WTC11 (cell line): ENCODE measurements around the gene KCNE2. TPM values are rescaled to one million over a fixed set of nuclear protein-coding genes. Genes with fewer than 3 reads are reported as not detected.

ENCODE experiments used
- ATAC-seq: fragments of 200-7000 bp; cut with Tn5 transposase; 2 replicates; pipeline ENCODE4 v1.10.0; 2021; ENCODE audit warnings: mild to moderate bottlenecking, moderate library complexity
- CTCF ChIA-PET: fragments of 300-600 bp; sonication (Branson Sonifier 250); formaldehyde crosslinking; loops from one replicate; lab custom pipeline; 2021; ENCODE audit warnings: antibody characterized with exemption; lab: Charles Lee
- POLR2A ChIA-PET: fragments of 350-600 bp; sonication (Branson Sonifier 250); formaldehyde crosslinking; loops from one replicate; lab custom pipeline; 2021; ENCODE audit warnings: antibody characterized with exemption; lab: Charles Lee
- DNase-seq: peaks from one replicate; pipeline ENCODE4 v3.0.0; 2021; ENCODE audit warnings: low spot score
- H3K27ac Mint-ChIP-seq: 2 replicates; pipeline ENCODE4 v1.8.0; 2021; ENCODE audit warnings: mixed read lengths
- H3K27me3 Mint-ChIP-seq: 2 replicates; pipeline ENCODE4 v1.8.0; 2021; ENCODE audit warnings: low read depth, mild to moderate bottlenecking, moderate library complexity, mixed read lengths
- H3K36me3 Mint-ChIP-seq: 2 replicates; pipeline ENCODE4 v1.8.0; 2021; ENCODE audit warnings: mixed read lengths
- H3K4me1 Mint-ChIP-seq: 2 replicates; pipeline ENCODE4 v1.8.0; 2022; ENCODE audit warnings: mixed read lengths
- H3K4me3 Mint-ChIP-seq: 2 replicates; pipeline ENCODE4 v1.8.0; 2021; ENCODE audit warnings: mild to moderate bottlenecking, moderate library complexity, mixed read lengths
- H3K9me3 Mint-ChIP-seq: 2 replicates; pipeline ENCODE4 v1.8.0; 2021; ENCODE audit warnings: mixed read lengths
- ELF4 ChIP-seq: sonication (generic); formaldehyde crosslinking; IDR thresholded peaks from 2 replicates; pipeline ENCODE4 v1.8.1; 2022; ENCODE audit warnings: low read depth, mild to moderate bottlenecking, moderate library complexity, missing genetic modification reagents
- ESRRA ChIP-seq: sonication (generic); formaldehyde crosslinking; IDR thresholded peaks from 2 replicates; pipeline ENCODE4 v1.8.1; 2022; ENCODE audit warnings: mild to moderate bottlenecking, missing genetic modification reagents, borderline replicate concordance
- GRHL2 ChIP-seq: fragments of 250-450 bp; sonication (Bioruptor Pico); IDR thresholded peaks from 2 replicates; pipeline ENCODE4 v1.8.0; 2022; ENCODE audit warnings: mild to moderate bottlenecking, moderate library complexity; ENCODE audit not compliant: insufficient replicate concordance, severe bottlenecking
- HMGA2 ChIP-seq: fragments of 250-450 bp; sonication (Bioruptor Pico); IDR thresholded peaks from 2 replicates; pipeline ENCODE4 v1.4.0; 2021; ENCODE audit warnings: mild to moderate bottlenecking, moderate library complexity
- JAZF1 ChIP-seq: fragments of 250-450 bp; sonication (Bioruptor Pico); IDR thresholded peaks from 2 replicates; pipeline ENCODE4 v1.9.0; 2021; ENCODE audit warnings: moderate library complexity, mild to moderate bottlenecking, inconsistent platforms
- JUN ChIP-seq: sonication (generic); formaldehyde crosslinking; IDR thresholded peaks from 2 replicates; pipeline ENCODE4 v1.8.0; 2023; ENCODE audit warnings: mild to moderate bottlenecking, missing genetic modification reagents
- KAT7 ChIP-seq: sonication (generic); formaldehyde crosslinking; IDR thresholded peaks from 2 replicates; pipeline ENCODE4 v1.8.1; 2023; ENCODE audit warnings: missing genetic modification reagents, mild to moderate bottlenecking, borderline replicate concordance
- PRRX2 ChIP-seq: fragments of 250-450 bp; sonication (Bioruptor Pico); IDR thresholded peaks from 2 replicates; pipeline ENCODE4 v1.8.0; 2021; ENCODE audit warnings: mild to moderate bottlenecking
- ZNF138 ChIP-seq: sonication (generic); formaldehyde crosslinking; conservative IDR thresholded peaks from 2 replicates; pipeline ENCODE4 v1.8.1; 2022; ENCODE audit warnings: mild to moderate bottlenecking, moderate library complexity, missing genetic modification reagents
- ZNF219 ChIP-seq: sonication (generic); formaldehyde crosslinking; IDR thresholded peaks from 2 replicates; pipeline ENCODE4 v1.8.0; 2023; ENCODE audit warnings: missing genetic modification reagents, mild to moderate bottlenecking, borderline replicate concordance
- ZNF423 ChIP-seq: fragments of 250-450 bp; sonication (Bioruptor Pico); IDR thresholded peaks from 2 replicates; pipeline ENCODE4 v2.1.2; 2022; ENCODE audit warnings: mild to moderate bottlenecking, moderate library complexity
- total RNA-seq: library from RNA; stranded (reverse); gene quantifications from 3 replicates; pipeline ENCODE4 v1.2.3, GENCODE V29; 2021
- TF ChIP-seq, protein P1 (sequence below): sonication (generic); formaldehyde crosslinking; IDR thresholded peaks from 2 replicates; pipeline ENCODE4 v1.8.0; 2022; ENCODE audit warnings: mild to moderate bottlenecking, missing genetic modification reagents
- TF ChIP-seq, protein P2 (sequence below): sonication (generic); formaldehyde crosslinking; IDR thresholded peaks from 2 replicates; pipeline ENCODE4 v1.8.0; 2022; ENCODE audit warnings: mild to moderate bottlenecking, missing genetic modification reagents
- TF ChIP-seq, protein P3 (sequence below): sonication (generic); formaldehyde crosslinking; IDR thresholded peaks from 2 replicates; pipeline ENCODE4 v1.8.1; 2022; ENCODE audit warnings: mild to moderate bottlenecking, moderate library complexity, missing genetic modification reagents
- TF ChIP-seq, protein P4 (sequence below): sonication (generic); formaldehyde crosslinking; IDR thresholded peaks from 2 replicates; pipeline ENCODE4 v1.8.0; 2023; ENCODE audit warnings: missing genetic modification reagents
- TF ChIP-seq, protein P5 (sequence below): fragments of 250-450 bp; sonication (Bioruptor Pico); IDR thresholded peaks from 2 replicates; pipeline ENCODE4 v1.9.0; 2021; ENCODE audit warnings: mild to moderate bottlenecking
- TF ChIP-seq, protein P6 (sequence below): sonication (generic); formaldehyde crosslinking; IDR thresholded peaks from 2 replicates; pipeline ENCODE4 v1.8.1; 2023; ENCODE audit warnings: mild to moderate bottlenecking, moderate library complexity, missing genetic modification reagents
- TF ChIP-seq, protein P7 (sequence below): sonication (generic); formaldehyde crosslinking; IDR thresholded peaks from 2 replicates; pipeline ENCODE4 v1.8.1; 2023; ENCODE audit warnings: mild to moderate bottlenecking, missing genetic modification reagents, moderate library complexity
- TF ChIP-seq, protein P8 (sequence below): fragments of 250-450 bp; sonication (Bioruptor Pico); IDR thresholded peaks from 2 replicates; pipeline ENCODE4 v1.8.0; 2021; ENCODE audit warnings: mild to moderate bottlenecking
- TF ChIP-seq, protein P9 (sequence below): fragments of 250-450 bp; sonication (Bioruptor Pico); conservative IDR thresholded peaks from 2 replicates; pipeline ENCODE4 v1.9.0; 2021; ENCODE audit warnings: mild to moderate bottlenecking

Gene KCNE2
- total RNA-seq, 1 experiment from 2014 or later, result 0.44 TPM

DNA sequence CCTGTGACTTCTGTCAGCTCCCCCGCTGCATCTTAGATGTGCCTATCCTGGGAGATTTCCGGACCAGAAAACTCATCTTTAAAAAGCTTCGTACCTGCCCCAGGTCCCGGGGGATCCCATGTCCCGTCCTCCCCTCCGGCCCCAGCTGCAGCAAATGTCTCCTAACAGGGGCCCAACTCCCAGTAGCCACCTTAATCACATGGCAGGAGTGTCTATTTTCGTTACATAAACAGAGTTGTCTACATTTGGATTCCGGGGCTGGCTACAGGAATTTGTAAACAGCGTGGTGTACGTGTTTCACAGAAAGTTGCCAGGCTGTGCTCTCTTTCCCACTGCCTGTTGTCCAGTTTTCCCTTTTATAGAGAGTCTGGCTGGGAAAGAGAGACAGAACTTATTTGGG is 17.9 kb upstream of the KCNE2 start:
- no peaks in the 10 kb centered on the region for H3K4me1 Mint-ChIP-seq
- ATAC-seq, result no peak
- no peaks in the 10 kb centered on the region for H3K9me3 Mint-ChIP-seq
- no peaks in the 10 kb centered on the region for H3K36me3 Mint-ChIP-seq
- H3K27me3 Mint-ChIP-seq, result peaks cover 3% of the 10 kb centered on the region; the same call in 1 of the 2 replicates
- H3K27ac Mint-ChIP-seq, result no peak overlapping the region
- POLR2A ChIA-PET, result no interaction called here
- TF ChIP-seq, protein P1, sequence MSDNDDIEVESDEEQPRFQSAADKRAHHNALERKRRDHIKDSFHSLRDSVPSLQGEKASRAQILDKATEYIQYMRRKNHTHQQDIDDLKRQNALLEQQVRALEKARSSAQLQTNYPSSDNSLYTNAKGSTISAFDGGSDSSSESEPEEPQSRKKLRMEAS (CRISPR knock-in tag), result no peak
- TF ChIP-seq ELF4 (CRISPR knock-in tag) (no peak), JUN (CRISPR knock-in tag) (no peak), HMGA2 (CRISPR knock-in tag) (no peak), GRHL2 (no peak), ZNF138 (CRISPR knock-in tag) (no peak), KAT7 (CRISPR knock-in tag) (no peak), ZNF423 (no peak), ZNF219 (CRISPR knock-in tag) (no peak)
- TF ChIP-seq, protein P2, sequence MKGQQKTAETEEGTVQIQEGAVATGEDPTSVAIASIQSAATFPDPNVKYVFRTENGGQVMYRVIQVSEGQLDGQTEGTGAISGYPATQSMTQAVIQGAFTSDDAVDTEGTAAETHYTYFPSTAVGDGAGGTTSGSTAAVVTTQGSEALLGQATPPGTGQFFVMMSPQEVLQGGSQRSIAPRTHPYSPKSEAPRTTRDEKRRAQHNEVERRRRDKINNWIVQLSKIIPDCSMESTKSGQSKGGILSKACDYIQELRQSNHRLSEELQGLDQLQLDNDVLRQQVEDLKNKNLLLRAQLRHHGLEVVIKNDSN (CRISPR knock-in tag), result no peak
- TF ChIP-seq, protein P3, sequence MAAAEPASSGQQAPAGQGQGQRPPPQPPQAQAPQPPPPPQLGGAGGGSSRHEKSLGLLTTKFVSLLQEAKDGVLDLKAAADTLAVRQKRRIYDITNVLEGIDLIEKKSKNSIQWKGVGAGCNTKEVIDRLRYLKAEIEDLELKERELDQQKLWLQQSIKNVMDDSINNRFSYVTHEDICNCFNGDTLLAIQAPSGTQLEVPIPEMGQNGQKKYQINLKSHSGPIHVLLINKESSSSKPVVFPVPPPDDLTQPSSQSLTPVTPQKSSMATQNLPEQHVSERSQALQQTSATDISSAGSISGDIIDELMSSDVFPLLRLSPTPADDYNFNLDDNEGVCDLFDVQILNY (CRISPR knock-in tag), result no peak
- TF ChIP-seq, protein P4, sequence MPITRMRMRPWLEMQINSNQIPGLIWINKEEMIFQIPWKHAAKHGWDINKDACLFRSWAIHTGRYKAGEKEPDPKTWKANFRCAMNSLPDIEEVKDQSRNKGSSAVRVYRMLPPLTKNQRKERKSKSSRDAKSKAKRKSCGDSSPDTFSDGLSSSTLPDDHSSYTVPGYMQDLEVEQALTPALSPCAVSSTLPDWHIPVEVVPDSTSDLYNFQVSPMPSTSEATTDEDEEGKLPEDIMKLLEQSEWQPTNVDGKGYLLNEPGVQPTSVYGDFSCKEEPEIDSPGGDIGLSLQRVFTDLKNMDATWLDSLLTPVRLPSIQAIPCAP (CRISPR knock-in tag), result no peak
- TF ChIP-seq, protein P5, sequence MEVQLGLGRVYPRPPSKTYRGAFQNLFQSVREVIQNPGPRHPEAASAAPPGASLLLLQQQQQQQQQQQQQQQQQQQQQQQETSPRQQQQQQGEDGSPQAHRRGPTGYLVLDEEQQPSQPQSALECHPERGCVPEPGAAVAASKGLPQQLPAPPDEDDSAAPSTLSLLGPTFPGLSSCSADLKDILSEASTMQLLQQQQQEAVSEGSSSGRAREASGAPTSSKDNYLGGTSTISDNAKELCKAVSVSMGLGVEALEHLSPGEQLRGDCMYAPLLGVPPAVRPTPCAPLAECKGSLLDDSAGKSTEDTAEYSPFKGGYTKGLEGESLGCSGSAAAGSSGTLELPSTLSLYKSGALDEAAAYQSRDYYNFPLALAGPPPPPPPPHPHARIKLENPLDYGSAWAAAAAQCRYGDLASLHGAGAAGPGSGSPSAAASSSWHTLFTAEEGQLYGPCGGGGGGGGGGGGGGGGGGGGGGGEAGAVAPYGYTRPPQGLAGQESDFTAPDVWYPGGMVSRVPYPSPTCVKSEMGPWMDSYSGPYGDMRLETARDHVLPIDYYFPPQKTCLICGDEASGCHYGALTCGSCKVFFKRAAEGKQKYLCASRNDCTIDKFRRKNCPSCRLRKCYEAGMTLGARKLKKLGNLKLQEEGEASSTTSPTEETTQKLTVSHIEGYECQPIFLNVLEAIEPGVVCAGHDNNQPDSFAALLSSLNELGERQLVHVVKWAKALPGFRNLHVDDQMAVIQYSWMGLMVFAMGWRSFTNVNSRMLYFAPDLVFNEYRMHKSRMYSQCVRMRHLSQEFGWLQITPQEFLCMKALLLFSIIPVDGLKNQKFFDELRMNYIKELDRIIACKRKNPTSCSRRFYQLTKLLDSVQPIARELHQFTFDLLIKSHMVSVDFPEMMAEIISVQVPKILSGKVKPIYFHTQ, result no peak
- TF ChIP-seq, protein P6, sequence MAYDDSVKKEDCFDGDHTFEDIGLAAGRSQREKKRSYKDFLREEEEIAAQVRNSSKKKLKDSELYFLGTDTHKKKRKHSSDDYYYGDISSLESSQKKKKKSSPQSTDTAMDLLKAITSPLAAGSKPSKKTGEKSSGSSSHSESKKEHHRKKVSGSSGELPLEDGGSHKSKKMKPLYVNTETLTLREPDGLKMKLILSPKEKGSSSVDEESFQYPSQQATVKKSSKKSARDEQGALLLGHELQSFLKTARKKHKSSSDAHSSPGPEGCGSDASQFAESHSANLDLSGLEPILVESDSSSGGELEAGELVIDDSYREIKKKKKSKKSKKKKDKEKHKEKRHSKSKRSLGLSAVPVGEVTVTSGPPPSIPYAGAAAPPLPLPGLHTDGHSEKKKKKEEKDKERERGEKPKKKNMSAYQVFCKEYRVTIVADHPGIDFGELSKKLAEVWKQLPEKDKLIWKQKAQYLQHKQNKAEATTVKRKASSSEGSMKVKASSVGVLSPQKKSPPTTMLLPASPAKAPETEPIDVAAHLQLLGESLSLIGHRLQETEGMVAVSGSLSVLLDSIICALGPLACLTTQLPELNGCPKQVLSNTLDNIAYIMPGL (CRISPR knock-in tag), result no peak
- TF ChIP-seq, protein P7, sequence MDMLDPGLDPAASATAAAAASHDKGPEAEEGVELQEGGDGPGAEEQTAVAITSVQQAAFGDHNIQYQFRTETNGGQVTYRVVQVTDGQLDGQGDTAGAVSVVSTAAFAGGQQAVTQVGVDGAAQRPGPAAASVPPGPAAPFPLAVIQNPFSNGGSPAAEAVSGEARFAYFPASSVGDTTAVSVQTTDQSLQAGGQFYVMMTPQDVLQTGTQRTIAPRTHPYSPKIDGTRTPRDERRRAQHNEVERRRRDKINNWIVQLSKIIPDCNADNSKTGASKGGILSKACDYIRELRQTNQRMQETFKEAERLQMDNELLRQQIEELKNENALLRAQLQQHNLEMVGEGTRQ, result no peak
- no peak overlapping the region for H3K4me3 Mint-ChIP-seq
- CTCF ChIA-PET, result interaction anchor here (1.1 to 1.3 kb wide), 2 partner anchors 273 to 422 kb away, joined by 5 to 6 read pairs; partner anchors contain the start of genes MRPS6 and SLC5A3
- DNase-seq, result no peak

DNA sequence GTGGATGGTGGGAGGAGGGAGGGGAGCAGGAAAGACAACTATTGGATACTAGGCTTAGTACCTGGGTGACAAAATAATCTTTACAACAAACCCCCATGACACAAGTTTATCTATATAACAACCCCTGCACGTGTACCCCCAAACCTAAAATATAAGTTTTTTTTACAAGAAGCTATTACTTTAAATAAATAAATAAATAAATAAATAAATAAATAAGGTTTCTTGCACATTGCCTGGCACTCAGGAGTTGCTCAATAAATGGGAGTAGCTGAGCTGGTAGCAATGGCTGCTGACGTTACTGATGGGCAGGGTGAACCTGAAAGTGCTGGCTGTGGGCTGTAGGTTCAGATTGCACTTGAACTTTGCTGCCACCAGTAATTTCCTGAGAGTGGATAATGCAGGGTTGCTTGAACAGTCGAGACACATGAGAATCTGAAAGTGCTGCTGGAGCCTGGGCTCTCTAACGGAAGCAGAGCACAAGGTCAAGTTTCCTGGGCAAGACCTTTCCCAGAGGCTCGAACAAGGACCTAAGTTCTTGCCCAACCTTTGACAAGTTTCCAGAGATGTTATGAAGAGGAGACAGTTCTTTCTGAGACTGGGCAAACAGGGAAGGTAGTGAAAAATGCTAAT is 14.8 kb upstream of the KCNE2 start:
- CTCF ChIA-PET, result interaction anchor here (1.4 to 2.7 kb wide), 8 partner anchors 19 to 431 kb away, joined by 5 to 27 read pairs (median 7); partner anchors contain the start of genes MRPS6 and SLC5A3
- POLR2A ChIA-PET, result no interaction called here
- TF ChIP-seq PRRX2 (CRISPR knock-in tag) (no peak), JAZF1 (CRISPR knock-in tag) (no peak), ESRRA (CRISPR knock-in tag) (no peak)
- TF ChIP-seq, protein P8, sequence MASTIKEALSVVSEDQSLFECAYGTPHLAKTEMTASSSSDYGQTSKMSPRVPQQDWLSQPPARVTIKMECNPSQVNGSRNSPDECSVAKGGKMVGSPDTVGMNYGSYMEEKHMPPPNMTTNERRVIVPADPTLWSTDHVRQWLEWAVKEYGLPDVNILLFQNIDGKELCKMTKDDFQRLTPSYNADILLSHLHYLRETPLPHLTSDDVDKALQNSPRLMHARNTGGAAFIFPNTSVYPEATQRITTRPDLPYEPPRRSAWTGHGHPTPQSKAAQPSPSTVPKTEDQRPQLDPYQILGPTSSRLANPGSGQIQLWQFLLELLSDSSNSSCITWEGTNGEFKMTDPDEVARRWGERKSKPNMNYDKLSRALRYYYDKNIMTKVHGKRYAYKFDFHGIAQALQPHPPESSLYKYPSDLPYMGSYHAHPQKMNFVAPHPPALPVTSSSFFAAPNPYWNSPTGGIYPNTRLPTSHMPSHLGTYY (CRISPR knock-in tag), result no peak
- TF ChIP-seq, protein P9, sequence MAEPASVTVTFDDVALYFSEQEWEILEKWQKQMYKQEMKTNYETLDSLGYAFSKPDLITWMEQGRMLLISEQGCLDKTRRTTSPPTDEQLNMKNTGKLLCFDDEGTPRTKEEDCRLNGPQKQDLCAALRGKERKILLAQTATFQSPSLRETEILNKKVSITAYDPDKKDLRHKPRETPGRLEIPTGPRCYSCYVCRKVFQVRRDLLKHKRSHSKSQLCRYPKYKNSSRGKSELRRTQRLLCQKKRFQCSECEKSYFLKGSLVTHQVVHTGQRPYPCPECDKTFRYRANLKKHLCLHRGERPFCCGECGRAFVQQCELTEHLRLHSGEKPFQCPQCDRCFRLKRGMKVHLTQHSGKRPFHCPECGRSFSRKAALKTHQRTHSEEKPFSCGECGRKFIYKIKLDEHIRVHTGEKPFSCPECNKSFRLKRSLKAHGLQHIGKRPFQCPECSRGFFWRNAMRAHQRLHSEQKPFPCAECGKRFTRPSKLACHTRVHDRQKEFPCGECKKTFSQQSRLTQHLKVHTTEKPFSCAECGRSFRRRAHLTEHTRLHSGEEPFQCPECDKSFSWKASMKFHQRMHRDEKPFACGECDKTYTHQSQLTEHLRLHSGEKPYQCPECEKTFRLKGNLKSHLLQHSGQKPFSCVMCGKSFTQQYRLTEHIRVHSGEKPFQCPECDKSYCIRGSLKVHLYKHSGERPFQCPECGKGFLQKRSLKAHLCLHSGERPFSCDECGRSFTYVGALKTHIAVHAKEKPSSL (CRISPR knock-in tag), result no peak
- TF ChIP-seq, protein P6 (CRISPR knock-in tag), result no peak

More for the DNA sequence above, 14.8 kb upstream of the KCNE2 start:
- Mint-ChIP-seq H3K4me1 (peaks cover 7% of the 10 kb centered on the region; the same call in 1 of the 2 replicates), H3K27ac (no peak overlapping the region), H3K36me3 (0 out of 2 replicates have a peak, but pooled peaks cover 3% of the 10 kb centered on the region), H3K9me3 (peaks cover 8% of the 10 kb centered on the region; the same call in 1 of the 2 replicates), H3K27me3 (peaks cover 6% of the 10 kb centered on the region), H3K4me3 (no peak overlapping the region)
- no peak for DNase-seq
- ATAC-seq, result no peak
